GM19438 (cell line): ENCODE data around the gene ELAC1.
"Not testable (repeated sequence)": the region's sequence is repeated elsewhere in the genome, so short reads cannot be mapped to it uniquely, and the experiment has no call there.

Experiments used
- ATAC-seq: cut with Tn5 transposase; IDR thresholded peaks from one replicate; pipeline ENCODE4 v1.9.1; 2021; ENCODE audit warnings: low read depth; ENCODE audit not compliant: unreplicated experiment

The ELAC1 gene, protein sequence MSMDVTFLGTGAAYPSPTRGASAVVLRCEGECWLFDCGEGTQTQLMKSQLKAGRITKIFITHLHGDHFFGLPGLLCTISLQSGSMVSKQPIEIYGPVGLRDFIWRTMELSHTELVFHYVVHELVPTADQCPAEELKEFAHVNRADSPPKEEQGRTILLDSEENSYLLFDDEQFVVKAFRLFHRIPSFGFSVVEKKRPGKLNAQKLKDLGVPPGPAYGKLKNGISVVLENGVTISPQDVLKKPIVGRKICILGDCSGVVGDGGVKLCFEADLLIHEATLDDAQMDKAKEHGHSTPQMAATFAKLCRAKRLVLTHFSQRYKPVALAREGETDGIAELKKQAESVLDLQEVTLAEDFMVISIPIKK

DNA sequence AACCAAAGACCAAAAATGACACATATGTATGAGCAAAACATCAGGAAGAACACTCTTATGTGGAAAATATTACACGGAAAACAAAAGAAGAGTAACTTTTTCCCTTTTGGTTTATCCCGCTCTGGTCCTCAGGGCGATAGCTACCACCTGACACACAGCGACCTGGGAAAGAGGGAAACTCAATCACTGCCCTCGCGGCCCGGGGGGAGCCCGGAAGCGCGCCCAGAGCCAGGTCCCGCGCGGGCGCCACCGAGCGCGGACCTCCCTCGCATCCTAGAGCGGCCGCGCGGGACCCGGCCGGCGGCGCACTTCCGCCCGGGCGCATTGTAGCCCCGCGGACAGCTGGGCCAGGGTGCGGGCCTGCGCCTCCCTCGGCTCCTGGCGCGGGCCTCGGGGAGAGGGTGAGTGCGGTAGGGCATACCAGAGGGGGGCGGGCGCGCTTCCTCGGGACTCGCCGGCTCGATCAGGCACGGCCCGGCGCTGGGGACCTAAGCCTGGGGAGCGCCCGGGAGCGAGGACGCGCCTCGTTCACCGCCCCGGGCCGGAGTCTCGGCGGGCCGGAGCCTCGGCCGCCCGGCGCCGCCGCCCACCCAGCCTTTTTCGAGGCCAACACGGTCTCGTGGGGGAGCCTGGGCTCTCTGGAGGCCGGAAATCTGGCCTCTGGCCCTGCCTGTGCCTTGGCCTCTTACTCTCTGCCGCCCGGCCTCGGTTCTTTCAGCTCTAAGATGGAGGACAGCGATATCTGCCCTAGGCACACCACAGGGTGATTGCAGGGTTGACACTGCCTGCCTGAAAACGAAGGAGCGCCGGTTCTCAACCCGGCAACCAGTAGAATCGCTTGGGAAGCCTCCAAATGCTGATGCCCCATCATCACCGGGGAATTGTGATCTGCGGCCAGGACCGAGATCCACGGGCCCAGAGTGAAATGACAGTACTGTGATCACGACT, at the start of gene ELAC1:
ELAC1 (plus strand) TSS at position 327 of the 948 bp plus-strand sequence. CDS start 6,365 bp downstream, outside the sequence.
- peak; percentile 90 for ATAC-seq

DNA sequence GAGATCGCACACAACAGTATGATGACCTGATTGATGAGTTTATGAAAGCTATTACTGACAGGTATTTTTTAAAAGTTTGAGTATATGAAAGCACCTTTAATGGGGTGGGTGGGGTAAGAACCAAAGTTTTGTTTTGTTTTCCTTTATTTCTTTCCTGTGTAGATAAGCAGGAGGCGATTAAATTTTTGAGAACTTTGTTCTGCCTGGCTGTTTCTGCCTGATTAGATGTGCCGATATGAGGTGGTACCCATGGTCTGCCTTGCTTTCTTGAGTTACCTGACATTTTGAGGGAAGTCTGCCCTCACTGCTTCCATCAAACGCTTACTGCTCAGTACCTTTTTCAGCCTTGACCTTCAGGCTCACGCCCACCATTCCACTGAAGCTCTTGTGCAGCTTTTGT, 49.7 kb upstream of the ELAC1 start:
- no peak for ATAC-seq

- no peak for ATAC-seq
Measured at GRCh38 chr18:50924372-50924771, 43.5 kb upstream of the ELAC1 start.

DNA sequence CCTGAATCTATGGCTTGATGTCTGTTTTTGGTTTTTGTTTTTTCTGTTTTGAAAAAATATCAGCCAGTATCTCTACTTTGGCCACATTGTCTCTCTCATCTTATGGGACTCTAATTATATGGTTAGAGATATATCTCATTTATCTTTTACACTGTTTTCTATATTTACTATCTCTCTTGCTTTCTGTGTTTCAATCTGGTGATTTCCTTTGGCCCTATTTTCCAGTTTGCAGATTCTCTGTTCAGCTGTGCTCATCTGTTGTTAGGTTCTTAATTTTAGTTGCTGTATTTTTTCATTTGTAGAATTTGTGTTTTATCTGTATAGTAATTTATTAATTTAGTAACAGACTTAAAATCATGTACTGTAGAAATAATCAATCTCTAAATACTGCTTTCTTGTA, 41.3 kb upstream of the ELAC1 start:
- no peak for ATAC-seq

DNA sequence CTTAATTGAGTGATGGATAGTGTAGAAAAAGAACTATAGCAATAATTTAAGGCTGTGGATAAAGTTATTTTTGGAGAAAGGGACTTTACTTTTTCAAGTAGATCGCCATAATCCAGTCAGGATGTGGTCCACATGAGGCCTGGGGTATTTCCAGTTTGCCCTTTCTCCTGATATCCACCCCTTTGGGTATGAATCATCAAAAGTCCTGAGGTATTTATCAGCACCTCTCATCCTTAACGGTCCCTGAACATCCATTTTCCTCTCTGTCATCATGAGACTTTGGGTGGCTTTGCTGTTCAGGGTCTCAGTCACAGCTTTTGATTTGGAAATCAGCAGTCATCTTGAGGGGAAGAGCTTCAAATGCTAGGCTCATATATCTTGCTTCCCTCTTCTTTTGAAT, 39.3 kb upstream of the ELAC1 start:
- ATAC-seq = no peak

GRCh38 chr18:50933684-50934083, 34.2 kb upstream of the ELAC1 start:
- no peak for ATAC-seq

DNA sequence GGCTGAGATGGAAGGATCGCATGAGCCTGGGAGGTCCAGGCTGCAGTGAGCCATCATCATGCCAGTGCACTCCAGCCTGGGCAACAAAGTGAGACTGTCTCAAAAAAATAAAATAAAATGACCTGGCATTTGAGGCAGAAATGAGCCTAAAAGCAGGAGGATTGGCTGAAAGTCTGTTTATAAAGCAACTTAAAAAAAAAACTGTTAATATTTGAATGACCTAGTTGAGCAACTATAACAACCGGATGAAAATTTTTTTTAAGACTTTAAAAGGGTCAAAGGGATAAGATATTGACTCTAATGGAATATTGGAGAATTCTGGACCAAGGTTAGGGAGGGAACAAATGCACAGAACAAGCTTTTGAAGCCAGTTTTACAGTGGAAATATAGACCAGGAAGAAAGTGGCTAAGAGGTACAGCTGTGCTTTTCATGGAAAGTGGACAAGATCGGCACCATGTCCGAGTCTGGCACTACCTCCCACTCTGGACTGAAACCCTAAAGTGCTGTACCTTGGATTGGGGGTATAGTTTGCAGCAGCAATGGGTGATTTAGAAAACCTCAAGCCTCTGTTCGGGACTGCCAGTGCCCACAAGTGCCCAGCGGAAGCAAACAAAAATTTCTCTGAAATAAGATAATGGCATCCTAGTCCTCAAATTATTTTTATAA, 33.2 kb upstream of the ELAC1 start:
- no peak for ATAC-seq

DNA sequence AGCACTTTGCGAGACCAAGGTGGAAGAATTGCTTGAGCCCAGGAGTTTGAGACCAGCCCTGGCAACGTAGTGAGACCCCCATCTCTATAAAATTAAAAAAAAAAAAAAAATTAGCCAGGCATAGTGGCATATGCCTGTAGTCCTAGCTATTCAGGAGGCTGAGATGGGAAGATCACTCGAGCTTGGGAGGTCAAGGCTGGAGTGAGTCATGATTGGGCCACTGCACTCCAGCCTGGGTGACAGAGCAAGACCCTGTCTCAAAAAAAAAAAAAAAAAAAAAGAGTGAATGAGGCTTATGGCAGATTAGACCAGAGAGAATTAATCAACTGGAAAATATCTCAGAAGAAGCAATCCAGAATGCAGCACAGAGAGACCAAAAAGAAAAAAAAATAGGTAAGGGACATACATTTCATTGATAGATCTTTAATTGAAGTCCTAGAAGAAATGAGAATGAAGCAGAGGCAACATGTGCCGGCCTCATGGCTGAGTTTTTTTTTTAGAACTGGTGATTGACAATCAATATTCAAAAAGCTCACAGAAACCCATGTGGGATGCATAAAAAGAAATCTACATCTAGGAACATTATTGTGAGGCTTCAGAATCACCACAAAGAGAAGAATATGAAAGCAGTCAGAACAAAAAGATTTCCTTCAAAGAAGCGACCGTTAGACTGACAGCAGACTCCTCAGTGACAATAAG, 32.2 kb upstream of the ELAC1 start:
- ATAC-seq = no peak

- no peak for ATAC-seq
Measured at GRCh38 chr18:50937183-50937582, 30.7 kb upstream of the ELAC1 start.

GRCh38 chr18:50938912-50939311, 28.9 kb upstream of the ELAC1 start:
- no peak for ATAC-seq

DNA sequence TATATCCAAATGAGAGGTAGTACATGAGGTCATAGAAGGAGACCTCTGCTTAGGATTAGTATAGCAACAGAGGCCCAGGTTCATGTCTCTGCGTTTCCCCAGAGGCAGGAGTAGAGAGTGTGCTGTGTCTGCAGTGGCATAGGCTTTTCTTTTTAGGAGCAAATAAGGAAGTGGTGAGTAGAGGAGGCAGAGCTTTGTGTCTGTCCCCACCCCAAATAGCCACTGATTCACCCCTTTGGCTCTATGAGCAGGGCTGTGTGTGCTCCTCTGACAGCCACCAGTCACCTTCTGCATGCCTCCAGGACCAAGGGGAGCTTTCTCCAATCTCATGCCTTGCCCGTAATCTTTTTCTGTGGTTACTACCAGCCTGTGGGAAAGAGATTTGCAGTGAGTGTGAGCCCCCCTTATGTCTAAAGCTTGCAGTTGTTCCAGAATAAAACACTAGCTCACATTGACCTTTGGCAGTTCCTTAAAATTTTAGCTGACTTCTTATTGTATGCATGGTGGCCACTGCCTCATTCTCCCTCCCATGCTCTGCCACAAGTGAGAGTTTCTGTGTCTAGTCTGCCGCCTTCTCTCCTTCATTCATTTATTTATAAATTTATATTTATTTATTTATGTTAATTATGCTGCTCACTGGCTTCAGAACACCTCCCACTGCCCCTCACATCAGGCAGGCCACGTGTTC, 23.5 kb upstream of the ELAC1 start:
- ATAC-seq = no peak

- ATAC-seq = not testable (repeated sequence)
Measured at GRCh38 chr18:50945918-50946317, 21.9 kb upstream of the ELAC1 start.

GRCh38 chr18:50947899-50948298, 19.9 kb upstream of the ELAC1 start:
- no peak for ATAC-seq

GRCh38 chr18:50949185-50949584, 18.7 kb upstream of the ELAC1 start:
- ATAC-seq = no peak

GRCh38 chr18:50950626-50951025, 17.2 kb upstream of the ELAC1 start:
- ATAC-seq = no peak

- no peak for ATAC-seq
Measured at GRCh38 chr18:50953822-50954221, 14.0 kb upstream of the ELAC1 start.

- no peak for ATAC-seq
Measured at GRCh38 chr18:50955253-50955652, 12.6 kb upstream of the ELAC1 start.

GRCh38 chr18:50956116-50956515, 11.7 kb upstream of the ELAC1 start:
- ATAC-seq = no peak

DNA sequence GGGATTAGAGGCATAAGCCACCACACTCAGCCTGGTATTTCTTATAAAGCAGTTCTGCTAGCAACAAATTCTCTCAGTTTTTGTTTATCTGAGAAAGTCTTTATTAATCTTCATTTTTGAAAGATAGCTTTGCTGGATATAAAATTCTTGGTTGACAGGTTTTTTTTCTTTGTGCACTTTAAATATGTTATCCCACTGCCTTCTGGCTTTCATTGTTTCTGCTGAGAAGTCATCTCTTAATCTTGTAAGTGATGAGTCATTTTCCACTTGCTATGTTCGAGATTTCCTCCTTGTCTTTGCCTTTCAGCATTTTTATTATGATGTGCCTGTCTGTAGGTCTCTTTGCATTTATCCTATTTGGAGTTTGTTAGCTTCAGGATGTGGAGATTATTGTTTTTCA, 5.9 kb upstream of the ELAC1 start:
- no peak for ATAC-seq

DNA sequence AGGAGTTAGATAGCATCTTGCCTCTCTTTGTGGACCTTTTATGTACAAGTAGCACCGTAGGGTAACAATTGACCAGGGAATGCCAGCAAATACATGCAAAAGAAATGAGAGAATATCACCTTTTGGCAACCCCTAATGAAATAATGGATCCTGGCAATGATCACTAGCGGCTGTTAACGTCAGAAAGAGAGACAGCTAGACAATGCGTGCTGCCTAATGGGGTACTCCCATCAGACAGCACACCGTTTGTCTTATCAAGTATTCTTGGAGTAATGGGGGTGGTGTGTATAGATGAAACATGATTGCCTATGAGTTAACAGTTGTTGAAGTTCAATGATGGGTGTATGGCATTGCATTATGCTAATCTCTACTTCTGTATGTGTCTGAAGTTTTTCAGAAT, 1.6 kb downstream of the ELAC1 start:
- no peak for ATAC-seq
